Gastroesophageal sphincter (tissue), 4 donors: ENCODE measurements around the gene KASH5. TPM values are rescaled to one million over a fixed set of nuclear protein-coding genes. Genes with fewer than 3 reads are reported as not detected.

ENCODE experiments used
- ATAC-seq: fragments of 150-250 bp; one replicate; pipeline ENCODE4 v1.9.1; 2016; ENCODE audit warnings: mild to moderate bottlenecking, moderate library complexity
- H3K27ac ChIP-seq, 4 donors: fragments of 200-600 bp; sonication (generic) in 3 of 4; 1 replicate in 3 of 4; 2 replicates in 1 of 4; pipeline ENCODE4 v1.5.1; 2016 to 2019
- H3K27me3 ChIP-seq: fragments of 200-600 bp; sonication (generic); one replicate; pipeline ENCODE4 v1.5.1; 2019
- H3K36me3 ChIP-seq, 2 donors: fragments of 200-600 bp; sonication (generic); one replicate each; pipeline ENCODE4 v1.5.1; 2019; ENCODE audit warnings: control low read depth in 1 of 2
- H3K4me1 ChIP-seq, 3 donors: fragments of 200-600 bp; sonication (generic); 1 replicate in 2 of 3; 2 replicates in 1 of 3; pipeline ENCODE4 v1.5.1; 2016 to 2019; ENCODE audit warnings: control low read depth in 2 of 3
- H3K4me3 ChIP-seq, 2 donors: fragments of 200-600 bp; sonication (generic); one replicate each; pipeline ENCODE4 v1.5.1; 2019; ENCODE audit warnings: mild to moderate bottlenecking in 1 of 2, moderate library complexity in 1 of 2
- H3K9me3 ChIP-seq, 3 donors: fragments of 200-600 bp; sonication (generic); one replicate each; pipeline ENCODE4 v1.5.1; 2017 to 2019; ENCODE audit warnings: control low read depth in 2 of 3
- EP300 ChIP-seq: sonication (generic); formaldehyde crosslinking; IDR thresholded peaks from one replicate; pipeline ENCODE4 v1.6.1; 2017; ENCODE audit warnings: antibody characterized with exemption, mild to moderate bottlenecking
- POLR2A ChIP-seq, 2 donors: fragments of 450-650 bp; IDR thresholded peaks; one replicate each; pipeline ENCODE4 v1.6.1; 2017; ENCODE audit warnings: antibody characterized with exemption in 2 of 2, mild to moderate bottlenecking in 2 of 2, moderate library complexity in 1 of 2
- POLR2AphosphoS5 ChIP-seq: sonication (generic); formaldehyde crosslinking; IDR thresholded peaks from one replicate; pipeline ENCODE4 v1.6.1; 2017; ENCODE audit warnings: antibody characterized with exemption
- WGBS, 2 donors: methylation state at CpG; one replicate each; pipeline ENCODE4 v1.1.5; 2018; ENCODE audit warnings: low coverage in 1 of 2; 5-methylcytosine and 5-hydroxymethylcytosine counted together
- total RNA-seq, 4 donors: library from RNA; depleted of rRNA; stranded (reverse); fragments of >200 nt; gene quantifications; one replicate each; pipeline ENCODE4 v1.1.0, GENCODE V29; 2016
- TF ChIP-seq, protein P1 (sequence below), 4 experiments: fragments of 200-600 bp in 2 of 4; fragments of 450-650 bp in 2 of 4; sonication (generic) in 1 of 4; IDR thresholded peaks; one replicate each; pipeline ENCODE4 v1.5.1; 2017 to 2019; ENCODE audit warnings: antibody characterized with exemption in 4 of 4, mild to moderate bottlenecking in 2 of 4, moderate library complexity in 2 of 4

The KASH5 gene
- total RNA-seq, 4 donors from 2014 or later = not detected

DNA sequence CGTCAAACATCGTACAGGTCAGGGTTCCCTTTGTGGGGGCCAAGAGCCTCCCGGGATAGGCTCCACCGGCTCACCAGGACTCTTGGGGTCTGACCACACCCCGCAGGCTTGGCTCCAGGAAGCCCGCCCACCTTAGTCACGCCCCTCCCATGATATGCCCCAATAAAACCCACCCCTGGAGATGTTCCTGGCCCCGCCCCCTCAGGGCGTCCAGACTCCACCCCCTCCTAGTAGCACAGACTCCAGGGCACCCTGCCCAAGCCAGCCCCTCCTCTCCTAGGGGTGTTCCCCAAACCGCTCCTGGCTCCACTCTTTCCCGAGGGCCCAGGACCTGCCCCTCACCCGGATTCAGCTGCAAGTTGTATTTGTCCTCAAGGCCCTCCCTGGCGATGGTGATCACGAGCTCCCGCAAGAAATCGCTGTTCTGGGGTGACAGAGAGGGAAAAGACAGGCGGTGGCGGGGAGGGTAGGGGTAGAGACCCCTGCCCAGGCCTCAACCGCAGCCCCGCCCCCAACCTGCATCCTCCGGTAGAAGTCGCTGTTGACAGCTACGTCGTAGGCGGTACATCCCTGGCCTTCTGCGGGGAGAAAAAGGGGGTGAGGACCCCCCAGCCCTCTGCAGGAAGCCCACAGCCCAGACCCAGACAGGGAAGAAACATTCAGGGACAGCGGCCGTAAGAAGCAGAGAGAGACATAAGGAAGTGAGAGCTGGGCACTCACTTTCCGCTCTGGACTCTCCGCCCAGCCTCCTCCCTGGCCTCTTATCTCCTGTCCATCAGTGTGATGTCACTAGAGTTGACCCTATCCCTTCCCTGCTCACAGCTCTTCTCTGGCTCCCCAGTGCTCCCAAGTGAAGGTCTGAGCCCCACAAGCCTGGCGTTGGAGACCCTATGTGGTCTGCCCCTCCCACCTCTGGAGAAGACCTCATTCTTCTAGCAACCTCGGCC lies 59.7 kb downstream of the KASH5 start:
- H3K27me3 ChIP-seq = peaks cover 5% of the 10 kb centered on the region
- H3K9me3 ChIP-seq = no peaks in the 10 kb centered on the region
- H3K27ac ChIP-seq = peak overlapping the region in 2 of 4 donors; percentile 28 to 35
- no peak overlapping the region for H3K4me3 ChIP-seq
- H3K36me3 ChIP-seq = peaks cover 0 to 45% of the 10 kb centered on the region in 2 donors
- TF ChIP-seq POLR2AphosphoS5 (no peak), EP300 (no peak), POLR2A (IDR thresholded peaks at IDR 0.05) (no peak)
- TF ChIP-seq, protein P1, sequence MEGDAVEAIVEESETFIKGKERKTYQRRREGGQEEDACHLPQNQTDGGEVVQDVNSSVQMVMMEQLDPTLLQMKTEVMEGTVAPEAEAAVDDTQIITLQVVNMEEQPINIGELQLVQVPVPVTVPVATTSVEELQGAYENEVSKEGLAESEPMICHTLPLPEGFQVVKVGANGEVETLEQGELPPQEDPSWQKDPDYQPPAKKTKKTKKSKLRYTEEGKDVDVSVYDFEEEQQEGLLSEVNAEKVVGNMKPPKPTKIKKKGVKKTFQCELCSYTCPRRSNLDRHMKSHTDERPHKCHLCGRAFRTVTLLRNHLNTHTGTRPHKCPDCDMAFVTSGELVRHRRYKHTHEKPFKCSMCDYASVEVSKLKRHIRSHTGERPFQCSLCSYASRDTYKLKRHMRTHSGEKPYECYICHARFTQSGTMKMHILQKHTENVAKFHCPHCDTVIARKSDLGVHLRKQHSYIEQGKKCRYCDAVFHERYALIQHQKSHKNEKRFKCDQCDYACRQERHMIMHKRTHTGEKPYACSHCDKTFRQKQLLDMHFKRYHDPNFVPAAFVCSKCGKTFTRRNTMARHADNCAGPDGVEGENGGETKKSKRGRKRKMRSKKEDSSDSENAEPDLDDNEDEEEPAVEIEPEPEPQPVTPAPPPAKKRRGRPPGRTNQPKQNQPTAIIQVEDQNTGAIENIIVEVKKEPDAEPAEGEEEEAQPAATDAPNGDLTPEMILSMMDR (IDR thresholded peaks at IDR 0.05) = no peak
- WGBS, 2 donors = 68 to 71% methylated on average over 5 to 17 of the region's 32 CpGs
- no peak for ATAC-seq
- H3K4me1 ChIP-seq = peaks cover 0 to 47% (median 9%) of the 10 kb centered on the region in 3 donors

GRCh38 chr19:49448432-49448786 lies 60.4 kb downstream of the KASH5 start:
- Histone ChIP-seq H3K4me1 (peaks cover 0 to 41% (median 9%) of the 10 kb centered on the region in 3 donors), H3K36me3 (peaks cover 0 to 45% of the 10 kb centered on the region in 2 donors), H3K27me3 (no peaks in the 10 kb centered on the region), H3K27ac (no peak overlapping the region), H3K9me3 (no peaks in the 10 kb centered on the region), H3K4me3 (no peak overlapping the region)
- ATAC-seq = no peak
- 100% methylated on average over 1 of the region's 6 CpGs; no CpG with 5 or more reads in 1 of the 2 donors for WGBS, 2 donors
- TF ChIP-seq POLR2A (IDR thresholded peaks at IDR 0.05) = no peak
- TF ChIP-seq EP300 = no peak
- TF ChIP-seq, protein P1 (IDR thresholded peaks at IDR 0.05) = no peak
- no peak for TF ChIP-seq POLR2AphosphoS5

- 75 to 84% methylated on average over 2 to 7 of the region's 7 CpGs for WGBS, 2 donors
- peaks cover 0 to 58% (median 17%) of the 10 kb centered on the region in 3 donors for H3K4me1 ChIP-seq
- peak overlapping the region in 1 of 4 donors; percentile 96 for H3K27ac ChIP-seq
Observed at GRCh38 chr19:49450405-49450804, 62.4 kb downstream of the KASH5 start.

DNA sequence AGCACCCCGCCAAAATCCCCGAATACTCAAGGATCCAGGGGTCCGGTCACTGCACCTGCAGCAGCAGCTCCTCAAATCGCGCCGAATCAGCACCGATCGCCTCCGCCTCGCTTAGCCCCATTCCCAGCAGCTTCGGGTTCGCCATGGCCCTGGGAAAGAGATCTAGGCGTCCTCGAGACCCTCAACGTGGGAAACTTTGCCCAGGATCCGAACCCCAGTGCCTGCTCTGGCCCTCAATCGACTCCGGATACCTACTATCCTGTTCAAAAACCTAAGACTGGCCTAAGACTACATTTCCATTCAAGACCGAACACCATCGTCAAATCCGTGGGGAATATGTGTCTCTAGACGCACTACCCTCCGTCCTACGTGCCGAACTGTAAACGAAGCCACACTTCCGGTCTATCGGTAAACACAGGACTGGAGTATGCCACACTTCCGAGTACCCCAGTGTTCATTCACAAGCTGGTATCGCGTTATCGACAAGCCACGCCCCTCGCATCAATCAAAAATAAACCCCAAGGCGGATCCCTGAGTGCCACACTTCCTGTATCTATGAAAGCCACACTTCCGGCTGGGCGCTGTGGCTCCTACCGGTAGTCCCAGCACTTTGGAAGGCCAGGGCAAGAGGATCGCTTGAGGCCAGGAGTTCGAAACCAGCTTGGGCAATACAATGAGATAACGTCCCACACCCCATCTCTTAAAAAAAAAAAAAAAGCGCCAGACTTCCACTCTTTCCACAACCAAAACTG lies 63.6 kb downstream of the KASH5 start, which contains the start of gene PIH1D1:
PIH1D1 (minus strand) TSS at position 385 of the 752 bp plus-strand sequence; CDS start at position 145, 240 bp downstream.
- Histone ChIP-seq H3K4me1 (peaks cover 0 to 62% (median 18%) of the 10 kb centered on the region in 3 donors), H3K27ac (peak within 1 kb of the TSS; percentile 95 to 100 (median 96)), H3K27me3 (no peaks in the 10 kb centered on the region), H3K36me3 (peaks cover 0 to 39% of the 10 kb centered on the region in 2 donors), H3K4me3 (peak within 1 kb of the TSS; percentile 81 to 86), H3K9me3 (no peaks in the 10 kb centered on the region)
- TF ChIP-seq EP300 (no peak), POLR2AphosphoS5 (peak; percentile 89), POLR2A (IDR thresholded peaks at IDR 0.05) (peak in 1 of 2 donors; percentile 26)
- TF ChIP-seq, protein P1 (IDR thresholded peaks at IDR 0.05) = peak in 3 of 4 experiments; percentile 22 to 44 (median 30)
- peak; percentile 78 for ATAC-seq
- 0% methylated on average over 9 to 13 of the region's 42 CpGs for WGBS, 2 donors

More at GRCh38 chr19:49450405-49450804, 62.4 kb downstream of the KASH5 start:
- TF ChIP-seq, protein P1 (IDR thresholded peaks at IDR 0.05) = no peak
- no peak for TF ChIP-seq EP300
- H3K9me3 ChIP-seq = no peaks in the 10 kb centered on the region
- peak overlapping the region in 1 of 2 donors; percentile 81 for H3K4me3 ChIP-seq
- no peaks in the 10 kb centered on the region for H3K27me3 ChIP-seq
- peaks cover 0 to 45% of the 10 kb centered on the region in 2 donors for H3K36me3 ChIP-seq
- no peak for ATAC-seq
